Lower leg skin (tissue), 3 donors: ENCODE measurements around the gene TTC34.

Experiments used
- CTCF ChIP-seq, 3 donors: fragments of 450-650 bp; IDR thresholded peaks; one replicate each; pipeline ENCODE4 v1.5.1; 2016; ENCODE audit warnings: antibody characterized with exemption in 3 of 3, mild to moderate bottlenecking in 3 of 3, moderate library complexity in 2 of 3
- POLR2A ChIP-seq, 2 donors: fragments of 450-650 bp; IDR thresholded peaks; one replicate each; pipeline ENCODE4 v1.6.1; 2016 to 2017; ENCODE audit warnings: antibody characterized with exemption in 2 of 2, mild to moderate bottlenecking in 1 of 2, moderate library complexity in 1 of 2

GRCh38 chr1:2605509-2606395, 195.7 kb downstream of the TTC34 start:
- TF ChIP-seq CTCF (IDR thresholded peaks at IDR 0.05) (no peak), POLR2A (IDR thresholded peaks at IDR 0.05) (no peak)
